ENCODE data around the gene KCNS3.
A peak's percentile ranks its signal among the peaks of the same experiment; 100 is the strongest.

Gene KCNS3

GRCh38 chr2:17878281-17879136 lies at the start of gene KCNS3:
TSS of gene KCNS3 (plus strand) at chr2:17878667. CDS start at chr2:17931009, 52,342 bp downstream.
- no peak for DNase-seq

GRCh38 chr2:17830053-17831034 lies 48.1 kb upstream of the KCNS3 start:
- DNase-seq, result peak; percentile 85
- in situ Hi-C loops (cut with MboI; ENCODE audit: low pct_unique_long_range_greater_than_20kb, low sequenced_read_pairs), result no loop called here

More at GRCh38 chr2:17878281-17879136, at the start of gene KCNS3:
- in situ Hi-C loops (cut with MboI; ENCODE audit: low pct_unique_long_range_greater_than_20kb, low sequenced_read_pairs), result no loop called here

GRCh38 chr2:17835516-17835915 lies 43.0 kb upstream of the KCNS3 start:
- DNase-seq, result no peak
- in situ Hi-C loops (cut with MboI; ENCODE audit: low pct_unique_long_range_greater_than_20kb, low sequenced_read_pairs), result no loop called here

GRCh38 chr2:17839959-17840358 lies 38.5 kb upstream of the KCNS3 start:
- no peak for DNase-seq
- in situ Hi-C loops (cut with MboI; ENCODE audit: low pct_unique_long_range_greater_than_20kb, low sequenced_read_pairs), result no loop called here

GRCh38 chr2:17843457-17843856 lies 35.0 kb upstream of the KCNS3 start:
- no peak for DNase-seq
- in situ Hi-C loops (cut with MboI; ENCODE audit: low pct_unique_long_range_greater_than_20kb, low sequenced_read_pairs), result no loop called here

GRCh38 chr2:17845806-17846205 lies 32.7 kb upstream of the KCNS3 start:
- DNase-seq, result no peak
- in situ Hi-C loops (cut with MboI; ENCODE audit: low pct_unique_long_range_greater_than_20kb, low sequenced_read_pairs), result no loop called here

- no peak for DNase-seq
- in situ Hi-C loops (cut with MboI; ENCODE audit: low pct_unique_long_range_greater_than_20kb, low sequenced_read_pairs), result no loop called here
Measured at GRCh38 chr2:17846676-17847075, 31.8 kb upstream of the KCNS3 start.

- DNase-seq, result no peak
- in situ Hi-C loops (cut with MboI; ENCODE audit: low pct_unique_long_range_greater_than_20kb, low sequenced_read_pairs), result no loop called here
Measured at GRCh38 chr2:17847236-17847635, 31.2 kb upstream of the KCNS3 start.

- no peak for DNase-seq
- in situ Hi-C loops (cut with MboI; ENCODE audit: low pct_unique_long_range_greater_than_20kb, low sequenced_read_pairs), result no loop called here
Measured at GRCh38 chr2:17849275-17849674, 29.2 kb upstream of the KCNS3 start.

- in situ Hi-C loops (cut with MboI; ENCODE audit: low pct_unique_long_range_greater_than_20kb, low sequenced_read_pairs), result no loop called here
- no peak for DNase-seq
Measured at GRCh38 chr2:17850151-17850550, 28.3 kb upstream of the KCNS3 start.

- in situ Hi-C loops (cut with MboI; ENCODE audit: low pct_unique_long_range_greater_than_20kb, low sequenced_read_pairs), result no loop called here
- peak; percentile 64 for DNase-seq
Measured at GRCh38 chr2:17851731-17852585, 26.5 kb upstream of the KCNS3 start.

GRCh38 chr2:17853799-17854198 lies 24.7 kb upstream of the KCNS3 start:
- in situ Hi-C loops (cut with MboI; ENCODE audit: low pct_unique_long_range_greater_than_20kb, low sequenced_read_pairs), result no loop called here
- DNase-seq, result no peak

GRCh38 chr2:17857021-17857420 lies 21.4 kb upstream of the KCNS3 start:
- no peak for DNase-seq
- in situ Hi-C loops (cut with MboI; ENCODE audit: low pct_unique_long_range_greater_than_20kb, low sequenced_read_pairs), result no loop called here

- no peak for DNase-seq
- in situ Hi-C loops (cut with MboI; ENCODE audit: low pct_unique_long_range_greater_than_20kb, low sequenced_read_pairs), result no loop called here
Measured at GRCh38 chr2:17858064-17858463, 20.4 kb upstream of the KCNS3 start.

- in situ Hi-C loops (cut with MboI; ENCODE audit: low pct_unique_long_range_greater_than_20kb, low sequenced_read_pairs), result no loop called here
- DNase-seq, result no peak
Measured at GRCh38 chr2:17863539-17863938, 14.9 kb upstream of the KCNS3 start.

GRCh38 chr2:17864676-17865075 lies 13.8 kb upstream of the KCNS3 start:
- in situ Hi-C loops (cut with MboI; ENCODE audit: low pct_unique_long_range_greater_than_20kb, low sequenced_read_pairs), result no loop called here
- no peak for DNase-seq

- in situ Hi-C loops (cut with MboI; ENCODE audit: low pct_unique_long_range_greater_than_20kb, low sequenced_read_pairs), result no loop called here
- DNase-seq, result no peak
Measured at GRCh38 chr2:17867133-17867532, 11.3 kb upstream of the KCNS3 start.

GRCh38 chr2:17869128-17869527 lies 9.3 kb upstream of the KCNS3 start:
- in situ Hi-C loops (cut with MboI; ENCODE audit: low pct_unique_long_range_greater_than_20kb, low sequenced_read_pairs), result no loop called here
- DNase-seq, result no peak

GRCh38 chr2:17871639-17872038 lies 6.8 kb upstream of the KCNS3 start:
- no peak for DNase-seq
- in situ Hi-C loops (cut with MboI; ENCODE audit: low pct_unique_long_range_greater_than_20kb, low sequenced_read_pairs), result no loop called here
